ENCODE results near the gene KATNAL1.

KATNAL1 gene

DNA sequence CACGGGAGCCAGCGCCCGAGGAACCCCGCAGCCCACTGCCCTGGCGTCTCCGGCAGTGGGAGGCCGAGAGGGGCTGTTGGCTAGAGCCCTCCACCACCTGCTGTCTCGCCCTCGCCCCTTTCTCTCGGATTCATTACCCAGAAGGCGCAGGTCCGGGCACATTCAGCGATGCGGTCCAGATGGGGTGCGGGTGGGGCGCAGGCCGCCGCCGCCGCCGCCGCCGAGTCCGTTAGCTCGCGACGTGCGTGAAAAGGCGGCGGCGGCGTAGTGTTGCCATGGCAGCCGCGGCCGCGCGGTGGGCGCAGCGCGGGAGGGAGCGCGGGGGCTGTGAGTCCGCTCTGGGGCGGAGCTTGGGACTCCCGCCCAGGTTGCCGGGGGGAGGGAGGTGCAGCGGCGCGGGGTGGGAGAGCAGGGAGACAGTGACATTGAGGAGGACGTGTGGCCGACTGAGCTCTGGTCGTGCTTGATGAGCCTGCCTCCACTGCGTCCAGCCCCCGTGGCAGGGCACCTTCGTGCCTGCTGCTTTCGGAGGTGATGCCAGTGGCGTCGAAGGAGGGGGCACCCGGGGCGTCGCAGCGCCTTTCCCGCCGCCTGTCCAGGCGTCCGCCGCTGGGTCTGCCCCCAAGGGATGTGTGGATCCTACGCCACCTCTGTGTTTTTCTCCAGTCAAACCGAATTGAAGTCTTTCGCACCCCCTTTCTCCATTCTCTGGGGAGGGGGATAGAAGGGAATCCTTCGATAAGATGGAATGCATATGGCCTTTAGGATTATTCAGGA is at the start of gene KATNAL1:
Gene KATNAL1 (minus strand): TSS at position 358 of the 777 bp plus-strand sequence. CDS start 23,774 bp downstream, outside the sequence.
- DNase-seq (ENCODE audit: low read depth), result peak; percentile 44

DNA sequence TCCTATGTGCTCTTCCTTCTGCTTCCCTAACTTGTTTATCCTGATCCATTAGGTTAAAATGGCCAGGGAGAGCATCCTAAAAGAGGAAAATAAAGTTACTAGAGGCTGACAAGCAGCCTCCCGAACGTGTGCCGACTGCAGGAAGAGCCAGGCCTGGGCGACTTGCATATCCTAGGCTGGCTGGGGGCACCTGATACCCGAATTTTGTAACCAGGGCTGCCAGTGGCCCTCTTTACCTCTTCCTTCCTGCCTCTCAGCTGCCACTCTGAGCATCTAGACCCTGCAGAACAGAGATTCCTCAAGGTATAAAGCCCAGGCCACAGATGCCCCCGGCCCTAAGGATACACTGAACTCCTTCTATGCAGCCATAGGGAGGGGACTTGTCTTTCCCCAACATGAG is 48.5 kb upstream of the KATNAL1 start:
- DNase-seq (ENCODE audit: low read depth), result no peak

GRCh38 chr13:30355384-30355699 is 48.0 kb upstream of the KATNAL1 start:
- no peak for DNase-seq (ENCODE audit: low read depth)

DNA sequence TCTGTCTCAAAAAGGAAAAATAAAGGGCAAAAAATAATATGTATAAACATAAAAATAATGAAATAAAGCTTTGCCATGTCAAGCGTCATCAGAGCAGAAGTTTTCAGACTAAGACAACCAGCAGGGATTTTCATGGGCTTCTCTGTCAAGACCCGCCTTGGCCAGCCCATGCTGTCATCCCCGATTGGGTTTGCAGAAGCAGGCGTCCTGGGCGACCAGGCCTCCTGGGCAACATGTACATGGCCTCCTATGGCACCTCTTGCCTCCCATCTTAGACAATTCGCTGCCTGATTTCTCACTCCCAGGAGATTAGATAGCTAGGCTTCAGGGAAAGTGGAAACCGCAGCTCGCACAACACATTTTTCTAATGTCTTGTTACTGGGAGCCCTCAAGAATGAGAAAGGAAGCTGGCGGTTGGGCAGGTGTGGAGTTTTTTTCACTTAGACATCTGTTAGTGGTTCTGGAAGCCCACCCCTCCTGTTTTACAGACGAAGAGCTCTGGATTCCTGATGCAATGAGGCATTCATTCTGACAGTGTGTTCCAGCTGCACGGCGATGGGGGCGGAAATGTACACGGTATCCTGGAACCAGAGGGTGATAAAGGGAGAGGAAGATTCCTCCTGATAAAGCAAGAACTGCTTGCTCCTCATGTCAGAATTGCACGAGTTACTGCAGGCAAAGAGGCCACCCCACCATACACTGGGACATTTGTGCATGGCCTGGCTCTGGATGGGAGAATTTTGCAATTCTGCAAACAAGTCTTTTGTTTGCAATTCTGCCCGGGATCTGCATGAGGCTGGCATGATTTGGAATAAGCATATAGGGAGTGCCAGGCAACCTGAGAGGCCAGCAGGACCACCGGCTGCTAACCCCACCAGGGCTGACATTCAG is 47.4 kb upstream of the KATNAL1 start:
- no peak for DNase-seq (ENCODE audit: low read depth)

DNA sequence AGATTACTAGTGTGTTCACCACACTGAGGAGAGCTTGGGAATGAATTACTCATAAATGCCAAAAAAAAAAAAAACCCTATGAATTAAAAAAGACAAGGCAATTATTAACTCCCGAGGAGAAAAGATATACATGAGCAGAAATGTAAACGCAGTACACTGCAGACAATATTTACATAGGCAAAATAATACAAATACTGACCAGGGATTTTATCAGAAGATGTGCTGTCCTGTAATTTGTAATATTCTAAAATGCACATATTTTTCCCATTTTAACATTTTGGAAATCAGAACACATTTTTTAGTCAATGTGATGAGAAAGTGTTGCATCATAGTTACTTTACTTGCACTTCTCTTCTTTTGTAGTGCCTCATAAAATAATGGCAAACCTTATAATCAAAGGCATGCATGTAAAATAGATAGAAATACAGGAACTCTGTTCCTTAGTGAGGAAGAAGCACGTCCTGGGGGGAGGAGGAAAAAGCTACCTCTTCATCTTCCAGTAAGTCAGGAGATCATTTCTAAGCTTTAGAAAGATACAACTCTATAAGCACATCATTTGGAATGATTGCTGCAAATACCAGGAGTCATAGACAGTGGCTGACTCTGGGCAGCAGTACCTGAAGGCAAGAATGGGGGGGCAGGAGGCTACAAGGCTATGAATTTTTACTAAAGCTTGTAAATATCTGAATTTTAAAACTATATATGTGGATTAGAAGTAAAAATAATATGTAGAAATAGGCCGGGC is 46.3 kb upstream of the KATNAL1 start:
- no peak for DNase-seq (ENCODE audit: low read depth)

- no peak for DNase-seq (ENCODE audit: low read depth)
Measured at GRCh38 chr13:30353060-30353459, 45.7 kb upstream of the KATNAL1 start.

DNA sequence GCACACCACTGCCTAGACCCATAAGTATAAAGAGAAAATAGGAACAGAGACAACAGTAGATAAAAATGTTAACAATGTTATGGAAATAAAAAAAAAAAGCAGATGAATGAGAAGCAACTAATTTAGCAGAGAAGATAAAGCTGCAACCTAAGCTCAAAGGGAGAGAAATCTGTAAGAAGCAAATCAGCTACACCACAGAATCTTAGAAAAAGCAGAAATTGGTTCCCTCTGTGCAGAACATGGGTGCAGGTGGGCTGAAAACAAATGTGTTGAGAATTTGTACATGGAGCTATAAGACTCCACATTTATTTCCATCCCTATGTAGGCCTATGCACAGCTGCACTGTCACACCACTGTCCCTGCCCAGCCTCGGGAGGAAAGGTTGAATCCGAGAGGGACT is 44.8 kb upstream of the KATNAL1 start:
- no peak for DNase-seq (ENCODE audit: low read depth)

DNA sequence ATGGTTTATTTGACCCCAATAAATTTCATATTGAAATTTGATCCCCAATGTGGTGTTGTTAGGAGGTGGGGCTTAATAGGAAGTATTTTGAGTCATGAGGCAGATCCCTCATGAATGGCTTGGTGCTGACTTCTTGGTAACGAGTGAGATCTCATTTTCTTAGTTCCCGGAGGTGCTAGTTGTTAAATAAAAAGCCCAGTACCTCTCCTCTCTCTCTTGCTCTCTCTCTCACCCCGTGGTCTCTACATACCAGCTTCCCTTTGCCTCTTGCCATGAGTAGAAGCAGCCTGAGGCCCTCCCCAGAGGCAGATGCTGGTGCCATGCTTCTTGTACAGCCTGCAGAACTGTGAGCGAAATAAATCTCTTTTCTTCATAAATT is 39.4 kb upstream of the KATNAL1 start:
- DNase-seq (ENCODE audit: low read depth), result no peak

- no peak for DNase-seq (ENCODE audit: low read depth)
Measured at GRCh38 chr13:30346153-30346788, 38.9 kb upstream of the KATNAL1 start.

- DNase-seq (ENCODE audit: low read depth), result no peak
Measured at GRCh38 chr13:30345426-30346100, 38.2 kb upstream of the KATNAL1 start.

- peak; percentile 89 for DNase-seq (ENCODE audit: low read depth)
Measured at GRCh38 chr13:30341815-30342570, 34.6 kb upstream of the KATNAL1 start.

DNA sequence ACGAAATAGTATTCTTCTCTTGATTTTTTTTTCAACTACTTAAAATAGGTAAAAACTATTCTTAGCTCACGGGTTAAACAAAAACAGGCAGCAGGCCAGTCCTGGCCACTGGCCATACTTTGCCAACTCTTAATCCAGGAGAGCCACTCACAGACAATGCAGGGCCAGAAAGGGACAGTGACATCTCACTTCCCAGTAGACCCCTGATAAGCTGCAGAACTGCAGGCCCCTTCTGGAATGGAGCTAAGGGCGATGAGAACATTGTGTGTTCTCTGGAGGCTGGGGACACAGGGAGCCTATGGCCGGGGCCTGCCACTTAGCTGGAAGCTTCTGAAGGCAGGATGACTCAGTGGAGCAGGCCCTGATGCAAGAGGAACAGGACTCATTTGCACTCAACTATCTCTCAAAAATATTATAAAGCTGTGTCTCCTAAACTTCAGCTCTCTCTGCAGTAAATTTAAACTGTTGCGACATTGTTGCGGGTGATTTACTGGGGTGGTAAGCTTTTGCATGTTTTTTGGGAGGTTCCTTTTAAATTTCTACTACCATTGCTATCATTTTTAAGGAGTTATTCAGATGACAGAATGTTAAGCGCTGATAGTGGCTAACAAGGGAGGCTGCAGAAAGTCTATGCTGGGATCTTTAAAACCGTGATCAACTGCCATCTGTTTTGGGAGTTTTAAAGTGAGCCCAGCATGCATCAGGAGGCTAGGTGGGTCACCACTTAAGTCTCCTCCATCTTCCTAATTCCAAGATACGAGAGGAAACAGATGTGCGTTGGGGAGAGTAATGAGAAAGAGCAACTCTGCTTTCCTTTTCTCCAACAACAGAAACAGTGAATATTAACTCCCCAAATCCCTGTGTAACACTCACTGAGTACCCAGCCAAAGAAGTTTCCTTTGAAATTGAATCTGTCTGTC is 33.2 kb upstream of the KATNAL1 start:
- peak; percentile 95 for DNase-seq (ENCODE audit: low read depth)

GRCh38 chr13:30339738-30340330 is 32.5 kb upstream of the KATNAL1 start:
- DNase-seq (ENCODE audit: low read depth), result no peak

GRCh38 chr13:30338952-30339351 is 31.6 kb upstream of the KATNAL1 start:
- no peak for DNase-seq (ENCODE audit: low read depth)

- DNase-seq (ENCODE audit: low read depth), result no peak
Measured at GRCh38 chr13:30338331-30338851, 31.0 kb upstream of the KATNAL1 start.

- DNase-seq (ENCODE audit: low read depth), result no peak
Measured at GRCh38 chr13:30337061-30337610, 29.8 kb upstream of the KATNAL1 start.

GRCh38 chr13:30334663-30335386 is 27.5 kb upstream of the KATNAL1 start:
- DNase-seq (ENCODE audit: low read depth), result no peak

- no peak for DNase-seq (ENCODE audit: low read depth)
Measured at GRCh38 chr13:30333616-30334015, 26.3 kb upstream of the KATNAL1 start.

Data from GM04504 (cell line).